ENCODE measurements around the gene CLASP1. TPM values are rescaled to one million over a fixed set of nuclear protein-coding genes. Genes with fewer than 3 reads are reported as not detected.

The CLASP1 gene
- total RNA-seq, 1 experiment from 2014 or later: 45.9 TPM

- Mint-ChIP-seq H3K27me3 (ENCODE audit: low read depth) (no peaks in the 10 kb centered on the region), H3K9me3 (no peaks in the 10 kb centered on the region), H3K36me3 (ENCODE audit: insufficient read depth in 1 of 3, low read depth in 3 of 3) (peaks cover 6 to 53% (median 48%) of the 10 kb centered on the region in 3 experiments; a peak in 6 of 7 replicates), H3K4me1 (peaks cover 13 to 31% of the 10 kb centered on the region in 2 experiments), H3K4me3 (no peak overlapping the region), H3K27ac (peak overlapping the region; percentile 47 to 73 (median 49); a peak in 5 of 7 replicates)
- WGBS (ENCODE audit: extremely low coverage, insufficient read length, low lambda C conversion rate): no CpG with 5 or more reads among the region's 9 CpGs
- H4K8ac ChIP-seq (replicated peaks; ENCODE audit: insufficient read length, low read depth, low read length): no peak overlapping the region
- H2AFZ ChIP-seq (ENCODE audit: low read length): no peak overlapping the region
- H3K27me3 ChIP-seq (ENCODE audit: insufficient read depth, low read length): no peaks in the 10 kb centered on the region
- H3K79me2 ChIP-seq (ENCODE audit: insufficient read depth, low read length): peaks cover 3% of the 10 kb centered on the region; the same call in 1 of the 2 replicates
- H3K56ac ChIP-seq (ENCODE audit: insufficient read length, low read depth, low read length): no peak overlapping the region
- H2AK5ac ChIP-seq (ENCODE audit: insufficient read length, low read length): no peak overlapping the region
- no peak for DNase-seq
- no peak for TF ChIP-seq CTCF (conservative IDR thresholded peaks at IDR 0.05)
- H3K9ac ChIP-seq (ENCODE audit: extremely low read depth, insufficient read length, low read length): no peak overlapping the region
- H2BK15ac ChIP-seq (ENCODE audit: low read depth, low read length): no peak overlapping the region
- H3K14ac ChIP-seq (ENCODE audit: insufficient read depth, low read length): no peak overlapping the region
- no peaks in the 10 kb centered on the region for H4K20me1 ChIP-seq (ENCODE audit: control insufficient read depth, insufficient read depth, insufficient read length)
- H3K4me1 ChIP-seq (ENCODE audit: insufficient read depth, low read length): no peaks in the 10 kb centered on the region
- H2BK12ac ChIP-seq (ENCODE audit: insufficient read length, low read depth, low read length): no peak overlapping the region
- no peak overlapping the region for H2BK120ac ChIP-seq (ENCODE audit: low read depth, low read length, poor library complexity, severe bottlenecking)
- no peak overlapping the region for H2BK5ac ChIP-seq (ENCODE audit: insufficient read length, low read length)
- H3K23ac ChIP-seq (ENCODE audit: insufficient read length, low read depth, low read length): no peak overlapping the region
- peaks cover 3% of the 10 kb centered on the region for H3K23me2 ChIP-seq (ENCODE audit: insufficient read length, low read depth, low read length, poor library complexity, severe bottlenecking)
- H3K9me3 ChIP-seq (ENCODE audit: control insufficient read depth, low read depth, low read length): no peaks in the 10 kb centered on the region
- no peak overlapping the region for H4K5ac ChIP-seq (ENCODE audit: insufficient read length, low read depth, low read length)
- no peak overlapping the region for H3K27ac ChIP-seq (ENCODE audit: insufficient read length, low read depth, low read length)
- no peak overlapping the region for H3T11ph ChIP-seq (ENCODE audit: low read length)
- peaks cover 7% of the 10 kb centered on the region for H3K79me1 ChIP-seq (ENCODE audit: insufficient read depth, low read depth, low read length, poor library complexity, severe bottlenecking)
- H4K91ac ChIP-seq (ENCODE audit: insufficient read length, low read depth, low read length): no peak overlapping the region
- no peak overlapping the region for H3K18ac ChIP-seq (ENCODE audit: insufficient read length, low read depth, low read length)
- no peak overlapping the region for H3K4ac ChIP-seq (ENCODE audit: low read depth, low read length)
- H3K4me2 ChIP-seq (ENCODE audit: insufficient read depth, insufficient read length, low read length): no peak overlapping the region
- H2BK20ac ChIP-seq (ENCODE audit: low read depth, low read length, poor library complexity, severe bottlenecking): no peak overlapping the region
Measured at GRCh38 chr2:121524685-121525425, 124.4 kb downstream of the CLASP1 start.

All from H9 (cell line).